ENCODE measurements around the gene TRAFD1.

- TF ChIP-seq CTCF (IDR thresholded peaks at IDR 0.05) (no peak), POLR2A (IDR thresholded peaks at IDR 0.05) (no peak)
Observed at GRCh38 chr12:112151766-112152541, 26.6 kb downstream of the TRAFD1 start.

Measured in esophagus squamous epithelium (tissue), 4 donors.